HG03025 (cell line): ENCODE data around the gene NRF1.
"Not testable (repeated sequence)": the region's sequence is repeated elsewhere in the genome, so short reads cannot be mapped to it uniquely, and the experiment has no call there.

Source experiments
- ATAC-seq: cut with Tn5 transposase; IDR thresholded peaks from one replicate; pipeline ENCODE4 v1.9.1; 2021; ENCODE audit warnings: mild to moderate bottlenecking, moderate library complexity; ENCODE audit not compliant: unreplicated experiment, low FRiP score

The NRF1 gene

GRCh38 chr7:129605960-129606614 is 5.4 kb upstream of the NRF1 start:
- no peak for ATAC-seq

DNA sequence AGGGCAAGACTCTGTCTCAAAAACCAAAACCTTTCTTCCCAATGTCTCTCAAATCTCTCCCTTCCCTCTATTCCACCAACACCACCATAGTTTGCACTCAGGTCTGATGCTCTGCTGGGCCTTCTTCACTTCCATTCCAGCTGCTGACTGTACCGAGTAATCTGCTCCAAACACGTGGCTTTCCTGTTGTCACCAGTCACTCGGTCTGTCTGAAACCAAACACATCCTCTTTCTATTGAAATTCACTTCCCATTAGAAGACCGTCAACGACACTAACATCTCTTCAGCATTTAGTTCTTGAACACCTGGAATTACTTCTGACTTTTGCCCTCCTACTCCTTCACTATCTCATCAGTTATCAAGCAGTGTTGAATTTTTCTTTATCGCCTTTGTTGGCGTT is 4.7 kb upstream of the NRF1 start:
- no peak for ATAC-seq

DNA sequence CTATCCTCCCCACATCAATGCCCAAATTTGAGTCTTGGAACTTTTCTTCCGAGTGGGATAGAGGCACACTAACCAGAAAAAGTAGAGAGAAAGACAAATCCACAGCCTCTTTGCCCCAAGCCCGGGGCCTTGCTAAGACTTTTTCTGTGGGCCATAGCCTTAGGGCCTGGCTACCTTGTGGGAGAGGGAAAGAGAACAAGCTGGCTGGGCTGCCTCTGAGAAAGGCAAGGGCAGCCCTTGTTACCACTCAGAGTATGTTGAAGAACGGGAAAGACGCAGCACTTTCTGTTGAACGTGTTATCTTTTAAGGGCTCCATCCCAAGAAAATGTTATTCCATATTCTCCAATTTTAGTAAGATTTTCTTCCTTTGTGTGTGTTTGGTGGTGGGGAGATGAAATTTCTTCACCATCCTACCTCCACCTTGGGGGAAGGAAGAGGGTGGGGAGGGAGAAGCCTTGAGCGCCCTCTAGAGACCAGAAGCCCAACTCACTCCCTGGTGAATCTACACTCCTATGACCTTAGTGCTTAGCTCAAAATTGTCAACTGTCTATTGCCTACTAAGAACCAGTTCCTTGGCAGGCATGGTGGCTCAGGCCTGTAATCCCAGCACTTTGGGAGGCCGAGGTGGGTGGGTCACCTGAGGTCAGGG is 3.9 kb upstream of the NRF1 start:
- no peak for ATAC-seq

- ATAC-seq: no peak
Measured at GRCh38 chr7:129609666-129610065, 1.9 kb upstream of the NRF1 start.

DNA sequence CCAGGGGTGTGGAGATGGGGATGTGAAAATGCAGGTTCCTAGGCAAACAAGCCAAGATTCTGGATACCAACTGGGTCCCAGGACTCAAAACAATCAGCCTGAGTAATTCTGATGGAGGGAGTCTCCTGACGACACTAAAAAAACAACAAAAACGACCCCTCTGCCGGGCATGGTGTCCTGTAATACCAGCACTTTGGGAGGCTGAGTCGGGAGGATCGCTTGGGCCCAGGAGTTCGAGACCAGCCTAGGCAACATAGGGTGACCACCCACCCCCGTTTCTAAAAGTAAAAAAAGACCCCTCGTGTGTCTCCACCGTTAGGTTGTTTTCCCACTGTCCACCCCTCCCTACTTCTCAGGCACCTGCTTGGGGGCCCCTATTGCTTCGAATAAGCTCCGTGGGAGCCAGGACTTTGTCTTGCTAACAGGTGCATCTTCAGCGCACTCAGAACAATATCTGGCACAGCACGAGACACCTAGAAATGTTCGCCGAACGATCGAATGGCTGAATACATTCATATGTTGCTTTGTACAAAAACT is 743 bp upstream of the NRF1 start:
- no peak for ATAC-seq

GRCh38 chr7:129612112-129613015 is 844 bp downstream of the NRF1 start:
- ATAC-seq: peak; percentile 12

DNA sequence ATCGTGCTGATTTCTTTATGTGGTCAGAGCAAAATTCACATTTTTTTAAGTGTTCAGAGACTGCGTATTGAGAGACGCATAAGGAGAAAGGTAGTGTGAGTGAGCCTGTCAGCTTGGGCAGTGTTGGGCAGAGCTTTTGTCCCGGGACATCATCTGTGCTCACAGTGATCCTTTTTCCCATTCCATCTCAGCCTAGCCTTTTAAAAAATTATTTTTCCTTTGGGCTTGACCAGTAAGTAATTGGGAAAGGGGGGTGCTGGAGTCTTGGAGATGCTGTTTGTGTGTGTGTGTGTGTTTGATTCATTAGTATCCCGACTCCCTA is 1.5 kb downstream of the NRF1 start:
- ATAC-seq: no peak

DNA sequence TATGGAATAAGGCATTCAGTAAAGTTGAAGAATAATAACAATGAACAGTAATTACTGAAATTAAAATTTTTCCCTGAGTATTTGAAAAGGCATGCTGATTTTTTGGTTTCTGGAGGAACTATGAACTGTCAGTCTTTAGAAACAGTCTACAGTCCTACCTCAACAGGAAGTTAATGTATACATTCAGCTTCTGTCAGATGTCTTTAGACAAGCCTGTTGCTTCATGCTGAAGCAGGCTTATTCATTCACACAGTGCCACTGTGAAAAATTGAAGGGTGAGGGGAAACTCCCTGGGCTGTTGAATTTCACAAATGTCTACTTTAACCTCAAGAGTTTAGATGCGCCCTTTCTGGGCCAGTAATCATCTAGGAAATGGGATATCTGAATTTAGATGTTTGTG is 3.5 kb downstream of the NRF1 start:
- ATAC-seq: no peak

- ATAC-seq: no peak
Measured at GRCh38 chr7:129616530-129616929, 5.0 kb downstream of the NRF1 start.

DNA sequence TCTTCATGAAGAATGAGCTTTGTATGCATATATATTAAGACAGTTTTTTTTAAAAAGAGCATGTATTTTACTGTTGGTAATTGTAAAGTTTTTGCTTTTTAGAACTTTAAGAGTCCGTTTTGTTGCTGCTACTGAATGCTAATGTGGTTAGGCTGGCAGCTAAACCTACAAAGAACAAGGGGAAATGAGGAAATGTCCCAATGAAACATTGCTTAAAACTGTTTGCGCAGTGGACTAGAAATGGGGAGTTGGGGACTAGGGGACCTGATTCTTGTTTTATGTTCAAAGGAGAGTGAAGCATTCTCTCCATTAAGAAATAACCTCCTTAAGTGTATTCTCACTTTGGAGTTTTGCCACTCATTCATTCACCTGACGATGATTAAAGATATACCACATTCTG is 5.7 kb downstream of the NRF1 start:
- no peak for ATAC-seq

DNA sequence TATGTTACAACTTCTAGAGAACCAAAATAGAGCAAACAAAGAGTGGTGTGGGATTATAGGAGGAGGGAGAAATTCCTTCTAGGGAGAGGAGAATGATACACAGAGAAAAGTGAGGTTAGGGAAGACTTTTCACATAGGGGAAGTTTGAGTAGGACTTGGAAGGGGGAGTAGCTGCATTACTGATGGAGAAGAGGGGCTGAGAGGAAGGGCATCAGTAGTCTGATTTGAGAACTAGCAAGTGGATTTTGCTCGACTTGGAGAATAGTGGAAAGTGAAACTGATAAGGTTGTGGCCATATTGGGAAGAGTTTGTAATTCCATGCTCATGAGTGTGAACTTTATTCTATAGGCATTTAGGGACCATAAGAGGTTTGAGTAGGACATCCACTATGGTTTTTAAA is 6.1 kb downstream of the NRF1 start:
- ATAC-seq: no peak

DNA sequence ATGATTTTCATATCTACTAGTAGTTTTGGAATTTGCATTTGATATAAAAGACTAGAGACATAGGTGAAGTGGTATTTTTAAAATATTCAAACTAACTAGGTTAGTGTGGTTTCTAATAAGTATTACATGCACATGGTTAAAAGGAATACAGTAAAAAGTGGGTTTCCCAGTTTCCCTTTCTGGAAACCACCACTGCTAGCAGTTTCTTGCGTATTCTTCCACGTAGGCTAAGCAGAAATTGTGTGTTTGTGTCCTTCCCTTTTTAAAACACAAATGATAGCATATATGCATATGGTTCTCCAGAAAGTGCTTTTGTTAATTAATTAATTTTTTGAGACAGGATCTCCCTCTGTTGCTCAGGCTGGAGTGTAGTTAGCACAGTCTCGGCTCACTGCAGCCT is 15.4 kb downstream of the NRF1 start:
- ATAC-seq: no peak

DNA sequence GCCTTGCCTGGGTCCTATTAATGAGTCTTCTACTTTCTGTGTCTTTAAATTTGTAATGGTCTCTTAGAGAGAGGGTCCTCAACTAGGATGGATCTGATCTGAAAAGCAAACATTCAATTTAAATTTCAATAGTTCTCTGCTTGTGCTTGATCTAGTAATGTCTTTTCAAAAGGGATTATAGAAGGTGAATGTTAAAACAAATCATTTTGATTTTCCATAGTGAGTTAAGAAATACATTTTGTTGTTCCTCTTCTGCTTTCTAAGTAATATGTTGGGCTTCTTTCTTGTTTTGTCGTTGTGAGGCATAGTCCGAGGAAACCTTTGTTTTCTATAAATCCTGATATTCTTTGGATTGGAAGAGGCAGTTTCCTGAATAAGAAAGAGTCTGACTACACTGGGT is 18.8 kb downstream of the NRF1 start:
- ATAC-seq: no peak

DNA sequence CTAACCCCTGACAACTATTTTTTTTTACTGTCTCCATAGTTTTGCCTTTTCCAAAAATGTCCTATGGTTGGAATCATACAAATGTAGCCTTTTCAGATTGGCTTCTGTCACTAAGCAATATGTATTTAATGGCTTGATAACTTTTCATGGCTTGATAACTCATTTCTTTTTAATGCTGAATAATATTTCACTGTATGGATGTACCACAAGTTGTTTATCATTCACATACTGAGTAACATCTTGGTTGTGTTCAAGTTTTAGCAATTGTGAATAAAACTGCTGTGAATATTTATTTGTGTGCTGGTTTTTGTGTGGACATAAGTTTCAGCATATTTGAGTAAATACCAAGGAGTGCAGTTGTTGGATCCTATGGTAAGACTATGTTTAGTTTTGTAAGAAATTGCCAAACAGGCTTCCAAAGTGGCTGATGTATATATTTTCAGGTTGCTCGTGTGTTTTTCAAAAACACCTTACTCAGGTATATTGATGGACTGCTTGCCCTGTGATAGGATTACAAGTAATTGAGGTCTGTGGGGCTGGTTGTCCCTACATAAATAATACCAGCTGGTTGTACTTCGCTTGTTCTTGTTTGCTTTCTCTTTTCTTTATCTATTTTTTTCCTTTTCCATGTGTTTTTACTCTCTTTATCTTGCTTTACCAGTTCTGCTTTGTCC is 23.0 kb downstream of the NRF1 start:
- ATAC-seq: no peak

DNA sequence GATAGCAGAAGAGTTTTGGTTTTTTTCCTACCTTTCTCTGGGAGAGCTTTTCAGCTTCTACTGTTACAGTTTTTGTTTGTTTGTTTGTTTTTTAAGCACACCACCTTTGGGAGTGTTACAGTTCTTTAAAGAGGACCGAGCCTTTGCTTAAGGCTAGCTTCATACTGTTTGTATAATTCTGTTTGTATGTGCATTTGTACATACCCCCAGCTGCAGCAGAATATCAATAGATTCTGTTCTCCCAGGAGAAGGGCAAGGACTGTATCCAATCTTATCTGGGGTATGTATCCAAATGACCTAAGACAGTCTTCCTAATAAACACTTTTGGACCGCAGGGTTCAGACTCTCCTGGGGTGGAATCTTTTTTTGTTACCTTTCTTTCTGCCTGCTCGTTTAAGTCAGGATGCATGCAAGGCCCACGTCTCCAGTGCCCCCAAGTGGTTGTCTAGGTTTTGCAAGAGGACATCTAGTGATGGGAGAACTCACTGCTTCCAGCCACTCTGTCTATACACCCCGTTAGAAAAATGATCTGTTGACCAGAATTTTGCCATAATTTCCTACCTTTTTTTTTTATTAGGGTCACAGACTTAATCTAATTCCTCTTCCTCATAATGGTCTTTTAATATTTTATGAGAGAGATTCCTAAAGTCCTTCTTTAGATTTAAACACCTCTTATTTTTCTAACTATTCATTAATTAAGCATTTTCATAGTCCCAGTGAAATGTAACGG is 23.9 kb downstream of the NRF1 start:
- ATAC-seq: no peak

- not testable (repeated sequence) for ATAC-seq
Measured at GRCh38 chr7:129636030-129636550, 24.6 kb downstream of the NRF1 start.

DNA sequence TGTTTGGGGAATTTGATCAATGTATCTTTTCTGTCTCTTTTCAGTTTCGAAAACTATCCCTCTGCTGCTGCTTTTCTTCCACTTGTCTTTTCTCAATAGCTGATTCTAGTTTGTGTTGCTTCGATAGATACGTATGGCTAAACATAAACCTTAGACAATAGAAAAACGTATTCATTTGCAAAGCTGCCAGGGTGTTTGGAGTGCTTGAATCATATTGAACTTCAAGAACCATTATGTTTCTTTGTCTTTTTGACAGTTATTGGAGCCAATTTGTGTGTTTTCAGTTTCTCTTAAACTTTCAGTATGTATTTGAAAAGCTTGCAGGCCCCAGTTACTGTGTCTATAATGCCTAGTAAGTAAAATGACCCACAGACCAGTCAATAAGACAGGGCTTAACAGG is 25.1 kb downstream of the NRF1 start:
- ATAC-seq: no peak

- ATAC-seq: no peak
Measured at GRCh38 chr7:129640400-129640799, 28.9 kb downstream of the NRF1 start.

DNA sequence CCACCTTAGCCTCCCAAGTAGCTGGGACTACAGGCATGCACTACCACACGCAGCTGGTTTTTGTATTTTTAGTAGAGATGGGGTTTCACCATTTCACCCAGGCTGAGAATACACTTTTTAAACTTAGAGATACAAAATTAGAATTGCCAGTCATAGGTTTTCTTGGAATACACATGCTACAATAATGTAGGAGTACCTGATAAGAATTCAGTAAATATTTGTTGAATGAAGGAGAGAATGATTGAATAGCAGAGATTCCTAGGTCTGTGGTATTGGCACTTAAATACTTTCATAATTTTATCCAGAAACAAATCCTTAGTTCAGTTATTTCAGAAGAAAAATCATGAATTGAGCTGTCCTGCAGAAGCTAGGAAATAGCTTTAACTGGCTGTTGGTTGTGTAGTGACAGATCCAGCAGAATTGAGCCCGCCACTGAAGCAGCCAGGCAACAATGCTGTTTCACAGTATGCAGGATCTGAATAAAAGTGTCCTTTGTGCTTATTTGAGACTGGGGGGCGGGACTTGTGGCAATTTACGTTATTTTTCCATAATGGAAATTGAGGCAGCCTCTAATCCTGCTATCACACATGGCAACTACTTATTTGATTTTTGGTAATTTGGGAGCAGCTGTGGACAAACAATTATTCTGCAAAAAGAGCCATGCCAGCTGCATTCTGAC is 31.5 kb downstream of the NRF1 start:
- no peak for ATAC-seq
